Activated gamma-delta T cell (primary cell): ENCODE measurements around the gene KCND1.
A peak's percentile ranks its signal among the peaks of the same experiment; 100 is the strongest.
"Not testable (repeated sequence)": the region's sequence is repeated elsewhere in the genome, so short reads cannot be mapped to it uniquely, and the experiment has no call there.

Experiments
- DNase-seq: peaks from one replicate; lab custom pipeline; 2025; lab: John Stamatoyannopoulos, UW
- total RNA-seq, 2 donors: gene quantifications; one replicate each; lab custom pipeline; 2026; lab: John Stamatoyannopoulos, UW

KCND1 gene
- total RNA-seq, result 1.6 to 1.8 reads per million in 2 donors

- no peak for DNase-seq
Observed at GRCh38 chrX:48971249-48972219, at the start of gene KCND1. KCND1 (minus strand) TSS chrX:48971844; CDS start chrX:48970271, 1,573 bp downstream.

DNA sequence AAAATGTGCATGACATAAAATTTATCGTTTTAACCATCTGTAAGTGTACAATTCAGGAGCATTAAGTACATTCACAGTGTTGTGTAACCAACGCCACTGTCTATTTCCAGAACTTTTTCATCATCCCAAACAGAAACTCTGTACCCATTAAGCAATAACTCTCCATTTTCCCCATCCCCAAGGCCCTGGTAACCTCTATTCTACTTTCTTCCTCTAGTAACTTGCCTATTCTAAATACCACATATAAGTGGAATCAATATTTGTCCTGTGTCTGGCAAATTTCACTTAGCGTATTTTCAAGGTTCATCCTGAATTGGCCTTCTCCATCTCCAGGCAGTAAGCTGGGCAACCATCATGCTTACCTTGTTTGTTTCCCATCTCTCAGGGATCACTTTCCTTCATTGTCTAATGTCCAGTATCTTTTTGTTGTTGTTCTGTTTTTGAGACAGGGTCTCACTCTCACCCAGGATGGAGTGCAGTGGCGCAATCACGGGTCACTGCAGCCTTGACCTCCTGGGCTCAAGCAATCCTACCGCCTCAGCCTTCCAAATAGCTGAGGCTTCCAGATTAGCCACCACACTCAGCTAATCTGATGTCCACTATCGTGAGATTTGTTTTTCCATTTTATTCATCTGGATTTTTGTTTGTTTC, 48.1 kb upstream of the KCND1 start:
- DNase-seq, result no peak

- DNase-seq, result no peak
Observed at GRCh38 chrX:49019050-49019449, 47.4 kb upstream of the KCND1 start.

DNA sequence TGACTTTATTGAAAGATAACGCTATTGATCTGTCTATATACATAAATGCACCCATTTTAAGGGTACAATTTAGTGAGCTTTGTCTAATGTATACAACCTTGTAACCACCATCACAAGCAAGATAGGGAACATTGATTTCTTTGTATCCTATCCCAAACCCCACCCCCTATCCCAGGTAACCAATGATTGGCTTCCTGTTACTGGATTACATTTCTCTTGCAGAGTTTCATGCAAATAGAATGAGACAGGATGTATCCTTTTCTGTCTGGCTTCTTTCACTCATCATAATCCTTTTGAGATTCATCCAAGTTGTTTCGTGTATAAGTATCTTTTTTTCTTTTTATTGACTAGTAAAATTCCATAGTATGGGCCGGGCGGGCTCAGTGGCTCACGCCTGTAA, 32.1 kb upstream of the KCND1 start:
- DNase-seq, result no peak

GRCh38 chrX:49002091-49002935, 30.7 kb upstream of the KCND1 start, which contains the start of gene GRIPAP1:
GRIPAP1 (minus strand) TSS chrX:49002264; CDS start chrX:49002229, 35 bp downstream.
- DNase-seq, result peak; percentile 69

GRCh38 chrX:49001521-49002090, 30.0 kb upstream of the KCND1 start:
- DNase-seq, result no peak

DNA sequence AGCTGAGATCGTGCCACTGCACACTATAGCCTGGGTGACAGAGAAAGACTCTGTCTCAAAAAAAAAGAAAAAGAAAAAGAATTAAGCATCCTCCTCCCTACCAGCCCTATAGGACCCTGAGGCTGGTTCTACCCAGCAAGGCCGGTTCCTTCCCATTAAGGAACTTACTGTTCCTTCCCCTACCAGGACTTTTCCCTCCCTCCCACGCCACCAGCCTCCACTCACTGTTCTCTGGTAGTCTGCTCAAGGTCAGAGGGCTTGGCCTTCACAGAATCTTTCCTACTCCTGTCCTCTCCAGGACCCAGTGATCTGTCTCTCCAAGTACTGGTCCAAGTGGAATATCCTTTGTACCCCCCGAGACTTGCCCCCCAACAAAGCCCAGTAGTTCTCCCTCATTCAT, 29.0 kb upstream of the KCND1 start:
- DNase-seq, result no peak

DNA sequence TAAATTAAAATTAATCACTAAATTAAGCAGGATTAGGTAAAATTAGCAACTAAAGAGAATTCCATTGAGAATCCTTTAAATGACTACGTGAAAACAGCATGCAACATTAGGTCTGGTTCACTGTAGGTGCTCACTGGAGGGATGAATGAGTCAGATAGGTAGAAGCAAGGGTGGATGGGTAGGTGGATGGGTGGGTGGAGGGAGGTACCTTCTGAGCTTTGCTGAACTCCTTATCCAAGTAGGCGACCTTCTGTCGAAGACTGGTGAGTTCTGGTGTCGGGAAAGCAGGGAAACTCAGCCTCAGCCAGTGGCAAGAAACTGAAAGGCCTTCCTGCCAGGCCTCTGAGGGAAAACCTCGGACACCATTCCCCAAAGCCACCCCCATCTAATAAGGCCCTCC, 27.4 kb upstream of the KCND1 start:
- DNase-seq, result no peak

DNA sequence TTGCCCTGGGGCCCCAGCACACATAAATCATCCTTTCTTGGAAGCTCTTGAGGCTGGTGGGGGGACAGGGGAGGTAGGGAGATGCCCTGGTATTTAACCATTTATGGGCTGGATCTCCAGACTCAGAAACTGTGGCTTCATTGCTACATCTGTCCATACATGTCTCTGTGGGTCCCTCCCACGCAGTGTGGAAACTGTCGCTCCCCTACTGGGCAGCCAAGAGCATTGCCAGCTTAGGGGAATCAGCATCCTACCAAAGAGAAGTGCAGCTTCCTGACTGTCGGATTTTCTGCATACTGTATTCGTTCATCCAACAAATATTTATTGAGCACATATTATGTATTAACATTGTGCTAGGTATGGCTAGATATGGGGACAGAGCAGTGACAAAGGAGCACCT, 26.7 kb upstream of the KCND1 start:
- DNase-seq, result no peak

DNA sequence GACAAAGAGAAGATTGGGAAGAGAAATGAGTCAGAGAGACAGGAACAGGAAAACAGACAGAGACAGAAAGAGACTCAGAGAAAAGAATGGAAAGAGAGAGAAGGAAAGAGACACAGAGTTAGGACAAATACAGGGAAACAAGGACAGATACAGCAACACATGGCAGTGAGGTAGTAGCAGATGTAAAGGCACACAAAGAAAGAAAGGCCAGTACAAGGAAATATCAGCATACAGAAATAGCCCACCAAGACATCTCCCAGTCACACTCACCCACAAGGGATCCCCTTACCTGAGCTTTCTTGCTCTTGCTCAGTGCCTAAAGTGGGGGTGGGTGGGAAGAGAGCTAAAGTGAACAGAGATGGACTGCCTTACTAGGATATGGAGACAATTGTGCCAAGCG, 26.2 kb upstream of the KCND1 start:
- no peak for DNase-seq

- no peak for DNase-seq
Observed at GRCh38 chrX:48997455-48997854, 25.8 kb upstream of the KCND1 start.

DNA sequence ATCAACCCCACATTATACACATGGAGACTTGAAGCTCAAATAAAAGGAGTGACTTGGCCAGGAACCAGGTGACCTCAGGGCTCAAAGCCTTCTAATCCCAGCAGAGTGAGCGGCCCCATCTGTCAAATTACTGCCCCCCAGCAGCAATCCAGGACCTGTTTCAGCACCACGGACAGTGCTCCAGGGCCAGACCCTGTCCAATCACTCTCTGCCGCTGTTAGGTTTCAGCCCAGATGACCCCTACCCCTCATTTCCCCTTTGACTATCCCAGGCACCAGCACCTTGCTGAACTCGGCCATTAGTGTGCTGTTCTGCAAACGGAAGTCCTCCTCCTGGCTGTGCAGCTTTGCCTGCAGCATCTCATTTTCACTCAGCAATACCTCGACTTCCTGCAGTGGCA, 25.3 kb upstream of the KCND1 start:
- no peak for DNase-seq

DNA sequence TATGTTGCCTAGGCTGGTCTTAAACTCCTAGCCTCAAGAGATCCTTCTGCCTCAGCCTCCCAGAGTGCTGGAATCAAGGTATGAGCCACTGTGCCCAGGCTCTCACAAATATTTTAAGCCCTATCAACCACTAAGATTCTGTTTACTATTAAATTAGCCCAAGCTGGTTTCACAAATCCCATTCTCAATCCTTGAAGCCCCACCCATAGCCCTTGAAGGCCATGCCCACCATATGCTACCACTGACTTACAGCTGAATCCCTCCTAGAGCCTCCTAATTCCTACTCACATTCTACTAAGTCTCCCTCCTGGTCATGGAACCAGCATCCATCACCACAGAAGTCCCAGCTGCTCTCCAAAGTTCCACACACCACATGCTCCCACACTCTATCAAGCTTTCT, 20.7 kb upstream of the KCND1 start:
- no peak for DNase-seq

DNA sequence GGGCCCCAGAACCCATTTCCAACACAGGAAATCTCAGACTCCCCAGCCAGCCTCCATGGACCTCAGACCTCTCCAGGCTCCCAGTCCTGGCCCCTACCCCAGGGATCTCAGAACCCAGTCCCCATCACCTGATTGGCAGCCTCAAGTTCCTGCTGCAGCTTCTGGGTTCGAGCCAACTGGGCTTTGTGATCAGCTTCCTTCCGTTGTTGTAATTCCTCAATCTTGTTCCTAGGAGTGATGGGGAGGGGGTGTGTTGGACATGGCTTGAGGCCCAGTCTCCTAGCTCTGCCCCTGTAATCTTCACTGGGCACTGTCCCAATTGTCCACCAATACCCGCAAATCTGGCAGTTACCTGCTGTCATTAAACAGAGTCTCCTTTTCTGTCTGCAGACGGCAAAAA, 17.8 kb upstream of the KCND1 start:
- no peak for DNase-seq

GRCh38 chrX:48983896-48984295, 12.3 kb upstream of the KCND1 start:
- DNase-seq, result no peak

DNA sequence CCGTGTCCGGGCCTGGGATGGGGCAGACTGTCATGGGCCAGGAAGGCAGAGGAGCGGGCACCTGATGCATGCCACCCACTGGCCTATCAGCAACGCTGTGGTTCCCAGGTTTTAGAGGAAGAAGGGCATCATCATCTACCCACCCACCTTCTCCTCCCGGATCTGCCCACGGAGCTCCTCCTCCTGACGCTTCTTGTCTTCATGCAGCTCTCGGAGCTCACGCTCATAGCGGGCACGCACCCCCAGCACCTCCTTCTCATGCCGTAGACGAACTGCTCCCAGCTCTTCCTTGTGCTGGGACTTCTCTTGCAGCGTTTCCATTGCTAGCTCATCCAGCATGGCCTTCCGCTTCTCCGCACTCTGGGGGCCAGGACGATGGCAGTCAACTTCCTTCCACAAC, 11.4 kb upstream of the KCND1 start:
- no peak for DNase-seq

DNA sequence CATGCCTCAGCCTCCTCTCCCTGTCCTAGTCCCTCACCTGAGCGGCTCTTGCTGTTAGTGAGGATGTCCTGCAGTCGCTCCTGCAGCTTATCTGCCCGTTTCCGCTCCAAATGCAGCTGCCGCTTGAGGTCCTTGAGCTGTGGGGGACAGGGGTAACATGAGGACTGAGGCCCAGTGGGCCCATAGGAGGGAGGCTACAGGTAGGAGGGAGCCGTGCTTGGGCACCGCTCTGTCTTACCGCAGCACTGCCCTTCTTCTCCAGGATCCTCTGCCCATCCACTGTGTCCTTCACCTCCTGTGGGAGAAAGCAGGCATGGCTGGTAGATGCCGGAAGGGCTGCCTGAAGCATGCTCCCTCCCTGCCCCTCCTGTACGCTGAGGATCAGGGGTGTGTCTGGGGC, 9.5 kb upstream of the KCND1 start:
- DNase-seq, result no peak

- DNase-seq, result not testable (repeated sequence)
Observed at GRCh38 chrX:48980341-48980740, 8.7 kb upstream of the KCND1 start.

DNA sequence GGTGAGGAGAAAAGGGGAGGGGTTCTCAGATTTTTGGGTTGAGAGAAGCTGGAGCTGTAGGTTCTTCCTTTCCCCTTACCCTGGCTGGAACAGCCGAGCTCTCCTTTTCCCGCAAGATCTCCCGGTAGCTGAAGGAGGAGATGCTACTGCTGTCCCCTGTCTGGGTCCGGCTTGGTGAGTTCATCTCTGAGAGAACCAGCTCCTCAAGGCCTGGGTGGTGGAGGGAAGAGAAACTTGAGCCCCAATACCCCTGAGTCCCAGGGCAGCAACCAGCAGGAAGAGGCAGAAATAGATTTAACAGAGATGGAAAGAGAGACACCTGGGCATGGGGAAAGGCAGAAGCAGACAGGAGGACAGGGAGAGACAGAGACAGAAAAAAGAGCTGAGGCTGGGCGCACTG, 6.6 kb upstream of the KCND1 start:
- DNase-seq, result no peak

GRCh38 chrX:48976086-48976485, 4.4 kb upstream of the KCND1 start:
- no peak for DNase-seq

DNA sequence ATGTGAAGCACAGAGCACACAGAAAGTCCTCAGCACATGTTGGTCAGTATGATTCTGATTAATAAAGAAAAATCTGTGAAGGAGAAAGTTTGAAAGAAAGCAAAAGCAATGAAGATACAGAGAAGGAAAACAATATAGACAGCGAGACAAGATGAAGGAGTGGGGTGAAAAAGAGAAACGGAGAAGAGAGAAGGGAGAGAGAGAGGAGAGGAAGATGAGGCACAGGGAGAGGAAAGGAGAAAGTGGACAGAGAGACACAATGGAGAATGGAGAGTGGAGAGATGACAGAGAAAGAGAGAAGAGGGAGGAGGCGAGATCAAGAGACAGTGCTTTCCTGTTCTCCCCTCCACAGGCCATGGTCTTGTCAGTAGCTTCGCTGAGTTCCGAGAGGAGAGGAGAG, 3.9 kb upstream of the KCND1 start:
- DNase-seq, result no peak

DNA sequence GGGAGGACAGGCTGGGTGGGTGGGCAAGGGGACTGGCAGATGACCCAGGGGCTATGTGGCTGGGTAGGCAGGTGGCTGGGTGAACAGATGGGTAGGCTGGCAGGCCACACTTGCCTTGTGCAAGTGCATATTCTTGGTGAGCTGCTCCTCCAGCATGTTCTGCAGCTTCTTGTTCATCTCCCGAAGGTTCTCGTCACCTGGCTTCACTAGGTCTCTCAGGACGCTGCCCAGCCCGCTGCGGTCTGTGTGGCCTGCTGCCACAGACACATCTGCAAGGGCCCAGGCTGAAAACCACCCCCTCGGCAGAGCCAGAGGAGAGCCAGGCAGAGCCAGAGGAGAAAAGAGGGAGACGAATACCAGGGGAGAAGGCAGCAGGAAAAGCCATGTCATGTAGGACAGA, 3.4 kb upstream of the KCND1 start:
- DNase-seq, result no peak
